H1 (cell line): ENCODE measurements around the gene ABCA1. TPM values are rescaled to one million over a fixed set of nuclear protein-coding genes. Genes with fewer than 3 reads are reported as not detected.

ENCODE experiments used
- CTCF ChIA-PET: fragments of 300-600 bp; sonication (Branson Sonifier 250); formaldehyde crosslinking; loops from one replicate; lab custom pipeline; 2021; ENCODE audit not compliant: partially characterized antibody; lab: Charles Lee
- POLR2A ChIA-PET: fragments of 300-600 bp; sonication (Branson Sonifier 250); formaldehyde crosslinking; loops from one replicate; lab custom pipeline; 2021; ENCODE audit warnings: inconsistent platforms; ENCODE audit not compliant: partially characterized antibody; lab: Charles Lee
- DNase-seq, 2 experiments: peaks; one replicate each; pipeline versions ENCODE4 v3.0.0 to v3.0.0-alpha.2; 2010 to 2022; ENCODE audit warnings: low spot score in 2 of 2, low read depth in 1 of 2, mixed read lengths in 1 of 2
- FAIRE-seq: peaks from 2 replicates; lab custom pipeline; 2011; peaks lifted over from hg19 to GRCh38; lab: Jason Lieb, UNC
- H2AFZ ChIP-seq: 2 replicates; pipeline ENCODE4 v1.8.1; 2012; ENCODE audit warnings: low read length, inconsistent platforms
- H2AK5ac ChIP-seq: 2 replicates; pipeline ENCODE4 v1.6.1; 2013; ENCODE audit warnings: low read depth, low read length
- H2BK120ac ChIP-seq: replicated peaks from 2 replicates; pipeline ENCODE3; 2013; ENCODE audit warnings: low read depth, low read length, inconsistent platforms
- H2BK12ac ChIP-seq: 2 replicates; pipeline ENCODE4 v1.6.1; 2013; ENCODE audit warnings: low read depth, low read length
- H2BK15ac ChIP-seq: 2 replicates; pipeline ENCODE4 v1.6.1; 2013; ENCODE audit warnings: low read length
- H2BK20ac ChIP-seq: 2 replicates; pipeline ENCODE4 v1.6.1; 2013; ENCODE audit warnings: low read length
- H2BK5ac ChIP-seq: 2 replicates; pipeline ENCODE4 v1.6.1; 2013; ENCODE audit warnings: low read depth, low read length
- H3K14ac ChIP-seq: 2 replicates; pipeline ENCODE4 v1.6.1; 2013; ENCODE audit warnings: inconsistent platforms; ENCODE audit not compliant: insufficient read length
- H3K18ac ChIP-seq: 2 replicates; pipeline ENCODE4 v1.6.1; 2013; ENCODE audit warnings: low read length; ENCODE audit errors: extremely low read depth
- H3K23ac ChIP-seq: 2 replicates; pipeline ENCODE4 v1.6.1; 2013; ENCODE audit warnings: inconsistent platforms; ENCODE audit not compliant: insufficient read length
- H3K23me2 ChIP-seq: 2 replicates; pipeline ENCODE4 v1.6.1; 2013; ENCODE audit warnings: low read depth, low read length
- H3K27ac ChIP-seq: 2 replicates; pipeline ENCODE4 v1.6.1; 2011; ENCODE audit warnings: low read depth, low read length, inconsistent platforms
- H3K27me3 ChIP-seq, 4 experiments: replicated peaks in 1 of 4; 1 replicate in 1 of 4; 2 replicates in 3 of 4; pipeline versions ENCODE4 v1.6.1 to v1.8.1; 2011 to 2013; ENCODE audit warnings: low read length in 3 of 4, mild to moderate bottlenecking in 3 of 4, inconsistent platforms in 2 of 4, mixed read lengths in 2 of 4, moderate library complexity in 1 of 4; ENCODE audit not compliant: control insufficient read depth in 3 of 4, insufficient read depth in 3 of 4; ENCODE audit errors: extremely low read depth in 1 of 4
- H3K36me3 ChIP-seq, 4 experiments: 2 replicates each; pipeline versions ENCODE4 v1.6.1 to v1.8.1; 2011 to 2013; ENCODE audit warnings: mild to moderate bottlenecking in 4 of 4, low read length in 3 of 4, moderate library complexity in 2 of 4, control low read depth in 1 of 4, inconsistent platforms in 1 of 4; ENCODE audit not compliant: insufficient read depth in 4 of 4, control insufficient read depth in 2 of 4
- H3K4ac ChIP-seq: replicated peaks from 2 replicates; pipeline ENCODE3; 2013; ENCODE audit warnings: low read length, low read depth, mixed read lengths, inconsistent platforms; ENCODE audit not compliant: insufficient read length
- H3K4me1 ChIP-seq, 4 experiments: replicated peaks in 1 of 4; 1 replicate in 1 of 4; 2 replicates in 3 of 4; pipeline versions ENCODE4 v1.6.1 to v1.8.1; 2011 to 2013; ENCODE audit warnings: low read length in 3 of 4, inconsistent platforms in 2 of 4, mixed read lengths in 1 of 4; ENCODE audit not compliant: insufficient read depth in 4 of 4, control insufficient read depth in 3 of 4
- H3K4me2 ChIP-seq, 2 experiments: 2 replicates each; pipeline versions ENCODE4 v1.6.1 to v1.8.1; 2011 to 2013; ENCODE audit warnings: low read depth in 2 of 2, low read length in 2 of 2, control low read depth in 1 of 2, inconsistent platforms in 1 of 2, mild to moderate bottlenecking in 1 of 2; ENCODE audit not compliant: insufficient read depth in 1 of 2
- H3K4me3 ChIP-seq, 4 experiments: fragments of 200-600, 300-600 bp in 1 of 4; sonication (generic), shearing (Covaris generic), sonication (Bioruptor Twin) in 1 of 4; 2 replicates each; pipeline versions ENCODE4 v1.5.1 to v1.8.1; 2011 to 2016; ENCODE audit warnings: low read length in 4 of 4, low read depth in 3 of 4, control low read depth in 2 of 4, inconsistent platforms in 2 of 4, mild to moderate bottlenecking in 2 of 4, mixed read lengths in 1 of 4, moderate library complexity in 1 of 4; ENCODE audit not compliant: insufficient read depth in 2 of 4; ENCODE audit errors: extremely low read depth in 1 of 4
- H3K56ac ChIP-seq: replicated peaks from 2 replicates; pipeline ENCODE3; 2013; ENCODE audit warnings: low read depth, mild to moderate bottlenecking, mixed read lengths, low read length, inconsistent platforms; ENCODE audit not compliant: insufficient read length
- H3K79me1 ChIP-seq: 2 replicates; pipeline ENCODE4 v1.6.1; 2013; ENCODE audit warnings: low read depth, low read length, control low read depth
- H3K79me2 ChIP-seq, 2 experiments: 2 replicates each; pipeline versions ENCODE4 v1.6.1 to v1.8.1; 2012 to 2013; ENCODE audit warnings: low read length in 2 of 2, mild to moderate bottlenecking in 2 of 2, inconsistent platforms in 1 of 2; ENCODE audit not compliant: insufficient read depth in 2 of 2, control insufficient read depth in 1 of 2
- H3K9ac ChIP-seq, 4 experiments: replicated peaks in 1 of 4; 1 replicate in 1 of 4; 2 replicates in 3 of 4; pipeline versions ENCODE4 v1.6.1 to v1.8.1; 2011 to 2013; ENCODE audit warnings: low read depth in 3 of 4, low read length in 3 of 4, control low read depth in 2 of 4, mild to moderate bottlenecking in 2 of 4, moderate library complexity in 2 of 4, inconsistent platforms in 1 of 4; ENCODE audit errors: extremely low read depth in 1 of 4
- H3K9me3 ChIP-seq, 2 experiments: 2 replicates each; pipeline versions ENCODE4 v1.6.1 to v1.8.1; 2012 to 2013; ENCODE audit warnings: mild to moderate bottlenecking in 2 of 2, moderate library complexity in 2 of 2, control low read depth in 1 of 2, inconsistent platforms in 1 of 2, low read depth in 1 of 2, low read length in 1 of 2, mixed read lengths in 1 of 2; ENCODE audit not compliant: insufficient read depth in 2 of 2
- H4K20me1 ChIP-seq, 2 experiments: replicated peaks in 1 of 2; 2 replicates each; pipeline versions ENCODE3 to v1.8.1; 2011 to 2013; ENCODE audit warnings: inconsistent platforms in 2 of 2, low read length in 2 of 2, mild to moderate bottlenecking in 1 of 2; ENCODE audit not compliant: insufficient read depth in 2 of 2, control insufficient read depth in 1 of 2
- H4K5ac ChIP-seq: 2 replicates; pipeline ENCODE4 v1.6.1; 2013; ENCODE audit warnings: low read length, low read depth, mixed read lengths, inconsistent platforms; ENCODE audit not compliant: insufficient read length
- H4K8ac ChIP-seq: 2 replicates; pipeline ENCODE4 v1.8.0; 2013; ENCODE audit warnings: mild to moderate bottlenecking, moderate library complexity, low read length, inconsistent platforms; ENCODE audit not compliant: insufficient read depth; ENCODE audit errors: extremely low read depth
- H4K91ac ChIP-seq: replicated peaks from 2 replicates; pipeline ENCODE3; 2013; ENCODE audit warnings: low read length, mixed read lengths, inconsistent platforms; ENCODE audit not compliant: insufficient read length
- BACH1 ChIP-seq: IDR thresholded peaks from 2 replicates; pipeline ENCODE4 v1.6.1; 2012; ENCODE audit warnings: low read length, improper control_type of control experiment
- CHD1 ChIP-seq: IDR thresholded peaks from 2 replicates; pipeline ENCODE4 v1.6.1; 2012; ENCODE audit warnings: low read depth, low read length, improper control_type of control experiment
- CHD2 ChIP-seq: IDR thresholded peaks from 2 replicates; pipeline ENCODE4 v1.6.1; 2012; ENCODE audit warnings: low read length, improper control_type of control experiment
- GTF2F1 ChIP-seq: IDR thresholded peaks from 2 replicates; pipeline ENCODE4 v1.6.1; 2012; ENCODE audit warnings: low read depth, low read length, improper control_type of control experiment, borderline replicate concordance
- JUND ChIP-seq: IDR thresholded peaks from 2 replicates; pipeline ENCODE4 v1.6.1; 2011; ENCODE audit warnings: mild to moderate bottlenecking, improper control_type of control experiment, low read length
- POU5F1 ChIP-seq: IDR thresholded peaks from 2 replicates; pipeline ENCODE4 v1.6.1; 2011; ENCODE audit warnings: low read depth, mild to moderate bottlenecking, low read length, moderate library complexity
- RBBP5 ChIP-seq: IDR thresholded peaks from 2 replicates; pipeline ENCODE4 v1.7.1; 2012; ENCODE audit warnings: low read depth, mild to moderate bottlenecking, inconsistent platforms, low read length, moderate library complexity, borderline replicate concordance
- RXRA ChIP-seq: IDR thresholded peaks from 2 replicates; pipeline ENCODE4 v1.6.1; 2011; ENCODE audit warnings: low read depth, mild to moderate bottlenecking, low read length, moderate library complexity; ENCODE audit not compliant: insufficient read depth
- SP4 ChIP-seq: IDR thresholded peaks from 2 replicates; pipeline ENCODE4 v1.6.1; 2012; ENCODE audit warnings: low read length, inconsistent platforms
- SUZ12 ChIP-seq: fragments of 200-600 bp; sonication (generic); IDR thresholded peaks from 2 replicates; pipeline ENCODE4 v1.6.1; 2012; ENCODE audit warnings: mild to moderate bottlenecking, inconsistent platforms, low read length, moderate library complexity, mixed read lengths
- YY1 ChIP-seq: IDR thresholded peaks from 2 replicates; pipeline ENCODE4 v1.6.1; 2011; ENCODE audit warnings: low read depth, mild to moderate bottlenecking, low read length
- ZNF274 ChIP-seq: IDR thresholded peaks from 2 replicates; pipeline ENCODE4 v1.7.0; 2012; ENCODE audit warnings: low read length, borderline replicate concordance; ENCODE audit errors: extremely low read depth
- WGBS, 2 experiments: shearing (Covaris generic) in 1 of 2; methylation state at CpG; one replicate each; pipeline versions ENCODE4 v1.1.6 to v1.1.7; 2013 to 2015; ENCODE audit warnings: low lambda C conversion rate in 2 of 2, mixed read lengths in 2 of 2, inconsistent platforms in 1 of 2, low coverage in 1 of 2, missing lambda C conversion rate in 1 of 2; ENCODE audit not compliant: insufficient replicate concordance in 2 of 2, insufficient coverage in 1 of 2, insufficient read length in 1 of 2; ENCODE audit errors: extremely low coverage in 1 of 2, missing lambda C conversion rate in 1 of 2; 5-methylcytosine and 5-hydroxymethylcytosine counted together
- polyA plus RNA-seq, 7 experiments: library from polyadenylated mRNA; depleted of rRNA in 3 of 7; stranded (reverse) in 5 of 7; unstranded in 2 of 7; fragments of >200 nt in 5 of 7; fragments of 200-250 nt in 2 of 7; gene quantifications; 1 replicate in 5 of 7; 2 replicates in 1 of 7; 4 replicates in 1 of 7; pipeline versions ENCODE4 v1.2.1 to v1.2.3, GENCODE V29; 2011 to 2013; ENCODE audit warnings: missing spikeins in 2 of 7, mixed read lengths in 2 of 7
- total RNA-seq: library from RNA; stranded (reverse); fragmentation: NEBNext Ultra II Directional; extraction: Animal tissue kit (Norgen Biotek cat#: 25700); gene quantifications from 2 replicates; pipeline ENCODE4 v1.2.1, GENCODE V29; 2021

ABCA1 gene
- total and polyA plus RNA-seq, 2 of the 8 experiments (the other 6 are each of a cell fraction or from before 2014, with no cell fraction given) = 6.9 to 7.8 TPM

DNA sequence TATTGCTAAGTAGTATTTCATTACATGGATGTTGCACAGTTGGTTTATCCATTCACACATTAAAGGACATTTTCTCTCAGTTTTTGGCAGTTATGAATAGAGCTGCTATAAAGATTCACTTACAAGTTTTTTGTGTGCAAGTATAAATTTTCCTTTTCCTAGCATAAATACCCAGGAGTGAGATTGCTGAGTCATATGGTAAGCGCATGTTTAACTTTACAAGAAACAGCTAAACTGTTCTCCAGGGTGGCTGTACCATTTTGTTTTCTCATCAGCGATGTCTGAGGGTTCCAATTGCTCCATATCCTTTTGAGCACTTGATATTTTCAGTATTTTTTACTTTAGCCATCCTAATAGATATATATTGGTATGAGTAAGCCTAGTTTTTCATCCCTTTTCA, 16.4 kb upstream of the ABCA1 start:
- CTCF ChIA-PET = no interaction called here
- 92% methylated on average over 2 of the region's 2 CpGs; no CpG with 5 or more reads in 1 of the 2 experiments for WGBS, 2 experiments
- Histone ChIP-seq H3K4me3 (no peak overlapping the region), H3K36me3 (no peaks in the 10 kb centered on the region), H4K5ac (no peak overlapping the region), H4K20me1 (no peaks in the 10 kb centered on the region), H4K91ac (no peak overlapping the region), H3K9me3 (no peaks in the 10 kb centered on the region), H3K79me1 (no peaks in the 10 kb centered on the region), H2BK5ac (no peak overlapping the region), H2BK120ac (no peak overlapping the region), H3K14ac (no peak overlapping the region)
- TF ChIP-seq POU5F1 = no peak
- no peak for TF ChIP-seq CHD2
- TF ChIP-seq CHD1 = no peak
- TF ChIP-seq GTF2F1 = no peak
- no peak for TF ChIP-seq BACH1
- TF ChIP-seq RBBP5 = no peak
- TF ChIP-seq SP4 = no peak
- no peak for TF ChIP-seq YY1
- no peak for TF ChIP-seq ZNF274
- TF ChIP-seq RXRA = no peak
- TF ChIP-seq SUZ12 = no peak
- no peak for TF ChIP-seq JUND
- TF ChIP-seq, all 59 proteins: peak for 0
- H2BK12ac ChIP-seq = no peak overlapping the region
- H3K23me2 ChIP-seq = no peaks in the 10 kb centered on the region
- H2AK5ac ChIP-seq = no peak overlapping the region
- H2BK15ac ChIP-seq = no peak overlapping the region
- no peaks in the 10 kb centered on the region; a peak in 1 of 7 replicates for H3K4me1 ChIP-seq
- no peak overlapping the region for H3K9ac ChIP-seq
- H3K4me2 ChIP-seq = no peak overlapping the region
- no peak overlapping the region for H3K27ac ChIP-seq
- no peak for DNase-seq
- no peak overlapping the region for H2AFZ ChIP-seq
- H3K18ac ChIP-seq = no peak overlapping the region
- POLR2A ChIA-PET = no interaction called here
- H3K4ac ChIP-seq = no peak overlapping the region
- H3K56ac ChIP-seq = no peak overlapping the region
- FAIRE-seq = no peak
- no peaks in the 10 kb centered on the region for H3K27me3 ChIP-seq
- H4K8ac ChIP-seq = no peak overlapping the region
- H2BK20ac ChIP-seq = no peak overlapping the region
- H3K23ac ChIP-seq = no peak overlapping the region
- H3K79me2 ChIP-seq = no peaks in the 10 kb centered on the region
